HepG2 (cell line): ENCODE data around the gene ATP2B3. TPM values are rescaled to one million over a fixed set of nuclear protein-coding genes. Genes with fewer than 3 reads are reported as not detected.

Source experiments
- AFF4 ChIP-seq: sonication (generic); formaldehyde crosslinking; IDR thresholded peaks from 2 replicates; pipeline ENCODE4 v1.4.0; 2020; ENCODE audit warnings: missing genetic modification reagents
- CBFB ChIP-seq: sonication (generic); formaldehyde crosslinking; IDR thresholded peaks from 2 replicates; pipeline ENCODE4 v1.4.0; 2020; ENCODE audit warnings: missing genetic modification reagents
- CHCHD3 ChIP-seq: sonication (generic); formaldehyde crosslinking; IDR thresholded peaks from 2 replicates; pipeline ENCODE4 v1.8.0; 2022; ENCODE audit warnings: mild to moderate bottlenecking, missing genetic modification reagents, moderate library complexity
- CHD4 ChIP-seq: fragments of 200-600 bp; sonication (generic); IDR thresholded peaks from 2 replicates; pipeline ENCODE4 v1.7.0; 2017; ENCODE audit warnings: mild to moderate bottlenecking, low read length, borderline replicate concordance
- DNMT1 ChIP-seq: sonication (generic); formaldehyde crosslinking; IDR thresholded peaks from 2 replicates; pipeline ENCODE4 v1.5.1; 2020; ENCODE audit warnings: mild to moderate bottlenecking, missing genetic modification reagents
- DR1 ChIP-seq: sonication (generic); formaldehyde crosslinking; IDR thresholded peaks from 2 replicates; pipeline ENCODE4 v1.8.0; 2021; ENCODE audit warnings: mild to moderate bottlenecking, missing genetic modification reagents, inconsistent platforms
- FOXM1 ChIP-seq: sonication (generic); formaldehyde crosslinking; IDR thresholded peaks from 2 replicates; pipeline ENCODE4 v1.5.0; 2020; ENCODE audit warnings: missing genetic modification reagents
- GABPB1 ChIP-seq: IDR thresholded peaks from 2 replicates; pipeline ENCODE4 v1.6.1; 2016; ENCODE audit warnings: mild to moderate bottlenecking, missing genetic modification reagents, moderate library complexity, missing compliant biosample characterization
- NCOA5 ChIP-seq: sonication (generic); formaldehyde crosslinking; IDR thresholded peaks from 2 replicates; pipeline ENCODE4 v1.4.0; 2020; ENCODE audit warnings: missing genetic modification reagents
- NFE2L1 ChIP-seq: sonication (generic); formaldehyde crosslinking; IDR thresholded peaks from 2 replicates; pipeline ENCODE4 v1.4.0; 2020; ENCODE audit warnings: missing genetic modification reagents, mild to moderate bottlenecking, borderline replicate concordance
- NR2F1 ChIP-seq, 2 experiments: fragments of 450-650 bp in 1 of 2; formaldehyde crosslinking in 1 of 2; IDR thresholded peaks; 2 replicates each; pipeline versions ENCODE4 v1.5.0 to v1.6.1; 2016 to 2020; ENCODE audit warnings: mild to moderate bottlenecking in 1 of 2, missing compliant biosample characterization in 1 of 2, missing genetic modification reagents in 1 of 2, moderate library complexity in 1 of 2
- REPIN1 ChIP-seq: sonication (generic); formaldehyde crosslinking; IDR thresholded peaks from 2 replicates; pipeline ENCODE4 v1.8.0; 2022; ENCODE audit warnings: missing genetic modification reagents, low read depth, mild to moderate bottlenecking, borderline replicate concordance
- SALL2 ChIP-seq: sonication (generic); formaldehyde crosslinking; IDR thresholded peaks from 2 replicates; pipeline ENCODE4 v1.8.1; 2023; ENCODE audit warnings: mild to moderate bottlenecking, missing genetic modification reagents, inconsistent platforms
- SMC3 ChIP-seq: IDR thresholded peaks from 2 replicates; pipeline ENCODE4 v1.6.1; 2011; ENCODE audit warnings: low read length, improper control_type of control experiment
- SP5 ChIP-seq: IDR thresholded peaks from 2 replicates; pipeline ENCODE4 v1.6.1; 2016; ENCODE audit warnings: low read depth, borderline replicate concordance
- ZFP41 ChIP-seq: sonication (generic); formaldehyde crosslinking; IDR thresholded peaks from 2 replicates; pipeline ENCODE4 v1.4.0; 2020; ENCODE audit warnings: mild to moderate bottlenecking, missing genetic modification reagents, borderline replicate concordance
- ZFX ChIP-seq: sonication (generic); formaldehyde crosslinking; IDR thresholded peaks from 2 replicates; pipeline ENCODE4 v1.4.0; 2020; ENCODE audit warnings: mild to moderate bottlenecking, low read depth, missing genetic modification reagents, moderate library complexity
- ZNF18 ChIP-seq: sonication (generic); formaldehyde crosslinking; IDR thresholded peaks from 2 replicates; pipeline ENCODE4 v1.8.0; 2022; ENCODE audit warnings: mild to moderate bottlenecking, missing genetic modification reagents; ENCODE audit not compliant: insufficient replicate concordance
- ZNF225 ChIP-seq: sonication (generic); formaldehyde crosslinking; IDR thresholded peaks from 2 replicates; pipeline ENCODE4 v1.4.0; 2020; ENCODE audit warnings: mild to moderate bottlenecking, missing genetic modification reagents
- ZNF263 ChIP-seq: sonication (generic); formaldehyde crosslinking; IDR thresholded peaks from 2 replicates; pipeline ENCODE4 v1.4.0; 2020; ENCODE audit warnings: missing genetic modification reagents
- ZNF484 ChIP-seq: sonication (generic); formaldehyde crosslinking; IDR thresholded peaks from 2 replicates; pipeline ENCODE4 v1.5.1; 2020; ENCODE audit warnings: mild to moderate bottlenecking, low read depth, missing genetic modification reagents, borderline replicate concordance
- ZNF563 ChIP-seq: sonication (generic); formaldehyde crosslinking; IDR thresholded peaks from 2 replicates; pipeline ENCODE4 v1.8.0; 2022; ENCODE audit warnings: mild to moderate bottlenecking, moderate library complexity, missing genetic modification reagents
- ZNF598 ChIP-seq: sonication (generic); formaldehyde crosslinking; IDR thresholded peaks from 2 replicates; pipeline ENCODE4 v1.5.1; 2020; ENCODE audit warnings: mild to moderate bottlenecking, missing genetic modification reagents, borderline replicate concordance
- ZNF788 ChIP-seq: sonication (generic); formaldehyde crosslinking; IDR thresholded peaks from 2 replicates; pipeline ENCODE4 v1.5.0; 2020; ENCODE audit warnings: mild to moderate bottlenecking, missing genetic modification reagents, borderline replicate concordance
- polyA plus RNA-seq, 8 experiments: library from polyadenylated mRNA; depleted of rRNA in 3 of 8; stranded (reverse) in 7 of 8; unstranded in 1 of 8; fragments of >200 nt; fragmentation: Illumina TruSeq in 4 of 8; extraction: Trizol in 4 of 8; gene quantifications; 2 replicates each; pipeline versions ENCODE4 v1.2.1 to v1.2.3, GENCODE V29; 2011 to 2016; ENCODE audit warnings: low read depth in 4 of 8, missing spikeins in 1 of 8, mixed read lengths in 1 of 8; ENCODE audit not compliant: insufficient read depth in 1 of 8
- total RNA-seq, 5 experiments: library from RNA; depleted of rRNA; stranded (reverse); fragments of >200 nt; fragmentation: Illumina TruSeq; extraction: Trizol; gene quantifications; 2 replicates each; pipeline ENCODE4 v1.2.3, GENCODE V29; 2016; ENCODE audit warnings: low read depth in 1 of 5

ATP2B3 gene
- total and polyA plus RNA-seq, 2 of the 13 experiments (the other 11 are each of a cell fraction or from before 2014, with no cell fraction given) = not detected

DNA sequence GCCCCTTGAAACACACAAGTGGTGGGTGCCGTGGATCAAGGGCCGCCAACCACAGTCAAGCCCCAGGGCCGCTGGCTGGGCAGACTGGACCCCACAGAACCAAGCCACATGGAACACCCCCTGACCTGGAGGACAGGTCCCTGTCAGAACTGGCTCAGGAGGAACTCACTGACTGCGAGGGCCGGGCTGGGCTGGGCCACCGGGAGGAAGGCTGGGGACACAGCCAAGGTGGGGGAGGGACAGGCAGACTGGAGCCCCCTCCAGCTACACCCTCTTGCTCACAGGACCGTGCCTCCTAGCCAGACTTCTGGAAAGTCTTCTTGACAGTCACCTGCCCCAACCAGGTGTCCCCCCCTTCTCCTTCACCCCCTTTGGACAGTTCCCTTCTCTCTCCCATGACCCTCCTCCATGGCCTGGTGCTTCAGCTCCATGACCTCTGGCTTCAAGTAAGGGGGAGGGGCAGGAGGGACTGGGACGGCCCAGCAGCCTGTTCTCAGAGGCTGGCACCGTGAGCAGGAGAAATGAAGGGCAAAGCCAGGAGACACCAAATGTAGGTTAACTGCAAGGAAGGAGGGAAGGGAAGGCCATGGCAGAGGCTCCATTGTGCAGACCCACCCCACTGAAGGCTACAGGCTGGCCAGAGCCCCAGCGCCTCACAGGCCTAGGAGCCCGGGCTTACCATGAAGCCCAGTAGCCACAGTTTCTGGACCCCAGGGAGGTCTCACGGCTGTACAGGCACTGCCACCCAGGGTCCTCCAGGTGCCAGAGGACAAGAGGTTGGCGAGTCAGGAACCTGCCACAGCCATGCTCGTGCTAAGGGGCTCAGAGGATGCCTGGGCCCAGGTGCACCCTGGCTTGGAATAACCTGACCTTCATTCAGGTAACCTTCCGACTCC is 107.0 kb downstream of the ATP2B3 start (continued):
- no peak for TF ChIP-seq ZNF225 (CRISPR knock-in tag)
- no peak for TF ChIP-seq ZNF484 (CRISPR knock-in tag)
- 0 out of 2 replicates have a peak, but pooled peaks have one; percentile 43 for TF ChIP-seq DR1 (CRISPR knock-in tag)
- TF ChIP-seq NCOA5 (CRISPR knock-in tag) = no peak
- peak; percentile 61 for TF ChIP-seq ZFX (CRISPR knock-in tag)
- TF ChIP-seq NR2F1 (CRISPR knock-in tag; IDR thresholded peaks at IDR 0.05) = 0 out of 4 replicates have a peak, but pooled peaks of 1 of the 2 experiments have one; percentile 34
- no peak for TF ChIP-seq FOXM1
- no peak for TF ChIP-seq ZNF598 (CRISPR knock-in tag)
- no peak for TF ChIP-seq ZFP41 (CRISPR knock-in tag)
- TF ChIP-seq SP5 (CRISPR knock-in tag) = peak; percentile 43; the same call in 1 of the 2 replicates
- TF ChIP-seq CHD4 = no peak
- TF ChIP-seq REPIN1 (CRISPR knock-in tag) = no peak
- TF ChIP-seq DNMT1 (CRISPR knock-in tag) = no peak
- 0 out of 2 replicates have a peak, but pooled peaks have one; percentile 31 for TF ChIP-seq ZNF788 (CRISPR knock-in tag)
- TF ChIP-seq ZNF18 (CRISPR knock-in tag) = no peak
- peak; percentile 88 for TF ChIP-seq AFF4 (CRISPR knock-in tag)
- no peak for TF ChIP-seq ZNF563 (CRISPR knock-in tag)
- no peak for TF ChIP-seq ZNF263 (CRISPR knock-in tag)
- TF ChIP-seq GABPB1 (CRISPR knock-in tag) = peak; percentile 26
- 0 out of 2 replicates have a peak, but pooled peaks have one; percentile 32 for TF ChIP-seq SALL2 (CRISPR knock-in tag)
- no peak for TF ChIP-seq CBFB (CRISPR knock-in tag)
- TF ChIP-seq CHCHD3 (CRISPR knock-in tag) = no peak
- TF ChIP-seq SMC3 = no peak
- no peak for TF ChIP-seq NFE2L1 (CRISPR knock-in tag)
